Ascending aorta (tissue), 2 donors: ENCODE measurements around the gene SLC39A9. TPM values are rescaled to one million over a fixed set of nuclear protein-coding genes. Genes with fewer than 3 reads are reported as not detected.

ENCODE experiments used
- DNase-seq, 2 donors: peaks; one replicate each; pipeline ENCODE4 v3.0.0-alpha.2; 2019; ENCODE audit warnings: low spot score in 2 of 2
- H3K27ac ChIP-seq, 2 donors: fragments of 200-600 bp; sonication (generic); one replicate each; pipeline ENCODE4 v1.5.1; 2016 to 2017; ENCODE audit warnings: mild to moderate bottlenecking in 1 of 2
- H3K27me3 ChIP-seq: fragments of 200-600 bp; sonication (generic); one replicate; pipeline ENCODE4 v1.5.1; 2017
- H3K36me3 ChIP-seq, 2 donors: fragments of 200-600 bp; sonication (generic); one replicate each; pipeline ENCODE4 v1.5.1; 2016
- H3K4me1 ChIP-seq, 2 donors: fragments of 200-600 bp; sonication (generic); one replicate each; pipeline ENCODE4 v1.5.1; 2016 to 2017; ENCODE audit warnings: mild to moderate bottlenecking in 1 of 2
- H3K4me3 ChIP-seq, 2 donors: fragments of 200-600 bp; sonication (generic); one replicate each; pipeline ENCODE4 v1.5.1; 2016 to 2017; ENCODE audit warnings: mild to moderate bottlenecking in 1 of 2
- H3K9me3 ChIP-seq, 2 donors: fragments of 200-600 bp; sonication (generic); one replicate each; pipeline ENCODE4 v1.5.1; 2016
- intact Hi-C: fragments of 100-400 bp; cut with DNase I; formaldehyde crosslinking; loops from one replicate; pipeline ENCODE4 v1.15.1; 2023
- total RNA-seq: library from RNA; depleted of rRNA; stranded (reverse); fragments of >200 nt; gene quantifications from one replicate; pipeline ENCODE4 v1.1.0, GENCODE V29; 2016
- TF ChIP-seq, protein P1 (sequence below), 3 experiments: fragments of 200-600 bp in 2 of 3; fragments of 450-650 bp in 1 of 3; sonication (generic) in 2 of 3; IDR thresholded peaks; one replicate each; pipeline ENCODE4 v1.5.1; 2016 to 2019; ENCODE audit warnings: antibody characterized with exemption in 3 of 3, mild to moderate bottlenecking in 1 of 3, moderate library complexity in 1 of 3

SLC39A9 gene
- total RNA-seq, 1 donor from 2014 or later: 26.2 TPM

DNA sequence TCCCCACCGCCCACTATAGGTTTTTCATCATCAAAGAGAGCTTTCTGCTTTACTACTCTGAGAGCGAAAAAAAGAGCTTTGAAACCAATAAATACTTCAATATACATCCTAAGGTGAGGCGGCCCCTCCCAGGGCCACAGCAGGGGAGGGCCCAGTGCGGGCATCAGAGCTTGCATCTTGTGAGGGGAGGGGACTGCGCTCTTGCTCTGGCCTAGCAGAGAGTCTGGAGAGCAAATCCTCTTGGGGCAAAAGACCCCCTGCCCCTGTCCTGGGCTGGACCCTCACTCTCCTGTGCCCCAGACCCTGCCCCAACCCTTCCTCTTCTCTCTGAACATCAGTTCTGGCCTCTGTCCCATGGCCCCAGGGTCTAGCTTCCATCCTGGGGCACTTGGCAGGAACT lies 101.6 kb downstream of the SLC39A9 start:
- DNase-seq: no peak
- intact Hi-C loops: no loop called here

DNA sequence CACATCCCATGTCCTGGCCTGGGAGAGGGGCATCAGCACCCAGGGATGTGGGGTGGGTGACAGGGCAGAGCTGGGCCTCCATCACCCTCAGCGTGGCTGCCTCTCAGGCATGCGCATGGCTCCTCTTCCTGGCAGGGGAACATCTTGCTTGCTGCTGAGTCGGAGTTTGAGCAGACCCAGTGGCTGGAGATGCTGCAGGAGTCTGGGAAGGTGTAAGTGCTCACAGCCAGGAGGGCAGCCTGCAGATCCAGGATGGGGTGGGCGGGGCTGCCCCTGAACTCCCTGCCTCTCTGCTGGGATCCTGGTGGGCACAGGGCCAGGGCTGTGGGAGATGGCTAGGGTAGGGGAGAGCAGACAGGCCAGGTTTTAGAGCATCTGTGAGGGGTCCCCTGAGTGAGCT lies 102.2 kb downstream of the SLC39A9 start:
- Histone ChIP-seq H3K4me3 (no peak overlapping the region), H3K4me1 (peaks cover 0 to 6% of the 10 kb centered on the region in 2 donors), H3K27ac (no peak overlapping the region), H3K36me3 (no peaks in the 10 kb centered on the region), H3K9me3 (no peaks in the 10 kb centered on the region), H3K27me3 (no peaks in the 10 kb centered on the region)
- DNase-seq: no peak
- intact Hi-C loops: no loop called here
- TF ChIP-seq, protein P1, sequence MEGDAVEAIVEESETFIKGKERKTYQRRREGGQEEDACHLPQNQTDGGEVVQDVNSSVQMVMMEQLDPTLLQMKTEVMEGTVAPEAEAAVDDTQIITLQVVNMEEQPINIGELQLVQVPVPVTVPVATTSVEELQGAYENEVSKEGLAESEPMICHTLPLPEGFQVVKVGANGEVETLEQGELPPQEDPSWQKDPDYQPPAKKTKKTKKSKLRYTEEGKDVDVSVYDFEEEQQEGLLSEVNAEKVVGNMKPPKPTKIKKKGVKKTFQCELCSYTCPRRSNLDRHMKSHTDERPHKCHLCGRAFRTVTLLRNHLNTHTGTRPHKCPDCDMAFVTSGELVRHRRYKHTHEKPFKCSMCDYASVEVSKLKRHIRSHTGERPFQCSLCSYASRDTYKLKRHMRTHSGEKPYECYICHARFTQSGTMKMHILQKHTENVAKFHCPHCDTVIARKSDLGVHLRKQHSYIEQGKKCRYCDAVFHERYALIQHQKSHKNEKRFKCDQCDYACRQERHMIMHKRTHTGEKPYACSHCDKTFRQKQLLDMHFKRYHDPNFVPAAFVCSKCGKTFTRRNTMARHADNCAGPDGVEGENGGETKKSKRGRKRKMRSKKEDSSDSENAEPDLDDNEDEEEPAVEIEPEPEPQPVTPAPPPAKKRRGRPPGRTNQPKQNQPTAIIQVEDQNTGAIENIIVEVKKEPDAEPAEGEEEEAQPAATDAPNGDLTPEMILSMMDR (IDR thresholded peaks at IDR 0.05): no peak

More for the DNA sequence above, 101.6 kb downstream of the SLC39A9 start:
- H3K4me3 ChIP-seq: no peak overlapping the region
- no peaks in the 10 kb centered on the region for H3K9me3 ChIP-seq
- no peak overlapping the region for H3K27ac ChIP-seq
- H3K36me3 ChIP-seq: no peaks in the 10 kb centered on the region
- no peaks in the 10 kb centered on the region for H3K27me3 ChIP-seq
- peaks cover 0 to 6% of the 10 kb centered on the region in 2 donors for H3K4me1 ChIP-seq
- TF ChIP-seq, protein P1 (IDR thresholded peaks at IDR 0.05): no peak

DNA sequence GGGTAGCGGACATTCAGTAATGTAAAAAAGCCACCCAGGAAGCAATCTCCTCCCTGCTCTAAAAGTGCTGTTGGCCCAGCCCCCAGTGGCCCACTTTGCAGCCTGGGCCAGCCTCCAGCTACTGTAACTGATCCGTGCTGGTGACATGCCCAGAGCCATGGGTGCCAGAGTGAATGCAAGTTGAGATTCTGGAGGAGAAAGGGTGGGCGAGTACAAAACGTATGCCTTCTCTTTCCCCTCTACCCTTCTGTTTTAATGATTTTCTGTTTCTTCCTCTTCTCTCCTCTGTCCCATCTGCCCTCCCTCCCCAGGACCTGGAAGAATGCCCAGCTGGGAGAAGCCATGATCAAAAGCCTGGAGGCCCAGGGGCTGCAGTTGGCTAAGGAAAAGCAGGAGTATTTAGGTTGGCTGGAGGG lies 102.9 kb downstream of the SLC39A9 start:
- Histone ChIP-seq H3K27me3 (no peaks in the 10 kb centered on the region), H3K27ac (no peak overlapping the region), H3K9me3 (no peaks in the 10 kb centered on the region), H3K36me3 (no peaks in the 10 kb centered on the region), H3K4me1 (peaks cover 0 to 6% of the 10 kb centered on the region in 2 donors), H3K4me3 (no peak overlapping the region)
- intact Hi-C loops: no loop called here
- no peak for DNase-seq
- TF ChIP-seq, protein P1 (IDR thresholded peaks at IDR 0.05): no peak

DNA sequence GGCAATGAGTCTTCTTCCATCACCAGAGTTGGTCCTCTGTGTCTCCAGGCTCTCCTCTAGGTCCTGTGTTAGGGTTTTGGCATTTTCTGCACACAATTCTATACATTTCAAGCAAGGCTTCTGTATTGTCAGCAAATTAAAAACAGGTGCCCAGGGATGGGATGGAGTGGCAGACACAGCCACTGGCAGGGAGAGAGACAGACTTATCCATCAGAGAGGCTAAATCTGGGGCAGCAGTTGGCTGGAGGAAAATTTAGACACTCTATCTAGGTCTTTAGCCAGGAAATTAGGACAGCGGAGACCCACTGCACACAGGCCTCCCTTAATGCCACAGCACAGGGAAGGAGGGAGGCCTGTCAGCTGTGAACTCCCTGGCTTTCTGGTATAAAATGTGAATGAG lies 106.3 kb downstream of the SLC39A9 start:
- Histone ChIP-seq H3K4me3 (no peak overlapping the region), H3K9me3 (no peaks in the 10 kb centered on the region), H3K27ac (no peak overlapping the region), H3K36me3 (no peaks in the 10 kb centered on the region), H3K4me1 (peaks cover 0 to 6% of the 10 kb centered on the region in 2 donors), H3K27me3 (no peaks in the 10 kb centered on the region)
- TF ChIP-seq, protein P1 (IDR thresholded peaks at IDR 0.05): no peak
- DNase-seq: no peak
- intact Hi-C loops: no loop called here

DNA sequence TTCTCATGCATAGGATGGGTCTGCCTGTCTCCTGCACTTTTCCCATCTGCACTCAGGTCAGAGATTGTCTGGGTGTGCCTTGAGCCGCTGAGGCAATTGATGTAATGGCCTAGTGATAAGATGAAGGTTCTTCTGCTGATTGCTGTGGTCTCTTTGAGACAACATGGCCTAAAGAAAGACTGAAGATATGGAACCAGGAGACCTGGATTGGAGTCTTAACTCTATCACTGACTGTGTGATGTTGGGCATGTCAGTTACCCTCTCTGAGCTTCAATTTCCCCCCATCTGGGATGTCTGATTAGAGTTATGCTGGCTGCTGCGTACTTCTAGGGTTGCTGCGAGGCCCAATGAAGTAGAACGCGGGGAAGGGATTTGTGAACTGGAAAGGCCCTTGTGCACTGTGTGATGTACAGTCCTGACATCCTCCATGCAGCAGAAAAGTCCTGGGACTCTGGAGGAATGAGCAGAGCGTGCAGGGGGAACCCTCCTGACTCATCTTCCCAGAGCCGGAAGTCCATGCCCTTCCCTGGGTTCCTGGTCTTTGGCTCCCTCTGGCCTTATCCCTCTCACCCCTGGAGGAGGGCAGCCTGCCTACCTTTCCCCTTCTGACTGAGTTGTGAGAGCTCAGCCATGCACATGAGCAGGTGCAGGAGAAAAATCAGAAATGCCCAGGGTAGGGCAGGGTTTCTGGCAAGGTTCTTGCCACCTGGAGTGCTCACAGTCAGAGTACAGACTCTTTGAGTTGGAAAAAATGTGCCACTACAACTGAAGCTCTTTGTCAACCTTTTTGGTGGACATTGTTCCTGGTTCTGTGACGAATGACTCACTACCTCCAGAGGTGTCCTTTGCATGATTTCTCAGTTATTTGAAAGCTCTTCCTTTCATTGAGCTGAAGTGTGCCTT lies 107.1 kb downstream of the SLC39A9 start:
- intact Hi-C loops: no loop called here
- TF ChIP-seq, protein P1 (IDR thresholded peaks at IDR 0.05): no peak
- Histone ChIP-seq H3K4me3 (no peak overlapping the region), H3K4me1 (peaks cover 0 to 6% of the 10 kb centered on the region in 2 donors), H3K27ac (no peak overlapping the region), H3K9me3 (no peaks in the 10 kb centered on the region), H3K27me3 (no peaks in the 10 kb centered on the region), H3K36me3 (no peaks in the 10 kb centered on the region)
- DNase-seq: no peak
